HepG2 (cell line): ENCODE data around the gene DCAF15.

Source experiments
- CREM ChIP-seq, 2 experiments: sonication (generic) in 1 of 2; formaldehyde crosslinking in 1 of 2; IDR thresholded peaks; 2 replicates each; pipeline versions ENCODE4 v1.4.0 to v1.6.1; 2016 to 2020; ENCODE audit warnings: antibody characterized with exemption in 1 of 2, mild to moderate bottlenecking in 1 of 2, missing genetic modification reagents in 1 of 2
- HDAC6 ChIP-seq: fragments of 200-600 bp; sonication (generic); IDR thresholded peaks from 2 replicates; pipeline ENCODE4 v1.7.0; 2017; ENCODE audit warnings: mild to moderate bottlenecking, antibody characterized with exemption, low read length, low read depth
- KAT7 ChIP-seq: IDR thresholded peaks from 2 replicates; pipeline ENCODE4 v1.6.1; 2018; ENCODE audit warnings: borderline replicate concordance, missing compliant biosample characterization
- KLF6 ChIP-seq: IDR thresholded peaks from 2 replicates; pipeline ENCODE4 v1.8.0; 2016; ENCODE audit warnings: missing biosample characterization, missing genetic modification reagents
- MTF1 ChIP-seq: sonication (generic); formaldehyde crosslinking; IDR thresholded peaks from 2 replicates; pipeline ENCODE4 v1.5.0; 2020; ENCODE audit warnings: missing genetic modification reagents
- PITX1 ChIP-seq: sonication (generic); formaldehyde crosslinking; IDR thresholded peaks from 2 replicates; pipeline ENCODE4 v1.5.1; 2020; ENCODE audit warnings: mild to moderate bottlenecking, missing genetic modification reagents
- SRF ChIP-seq: IDR thresholded peaks from 2 replicates; pipeline ENCODE4 v1.6.1; 2011; ENCODE audit warnings: mild to moderate bottlenecking, low read depth, low read length, moderate library complexity
- U2AF1 ChIP-seq: fragments of 200-400 bp; formaldehyde crosslinking; optimal IDR thresholded peaks from 2 replicates; pipeline ENCODE3; 2017; ENCODE audit warnings: mild to moderate bottlenecking, low read depth, low read length
- ZBTB1 ChIP-seq: sonication (generic); formaldehyde crosslinking; IDR thresholded peaks from 2 replicates; pipeline ENCODE4 v1.4.0; 2020; ENCODE audit warnings: missing genetic modification reagents, borderline replicate concordance
- TF ChIP-seq, protein P1 (sequence below): sonication (generic); formaldehyde crosslinking; IDR thresholded peaks from 2 replicates; pipeline ENCODE4 v1.5.0; 2020; ENCODE audit warnings: mild to moderate bottlenecking, missing genetic modification reagents, moderate library complexity
- TF ChIP-seq, protein P2 (sequence below): sonication (generic); formaldehyde crosslinking; IDR thresholded peaks from 2 replicates; pipeline ENCODE4 v1.4.0; 2020; ENCODE audit warnings: missing genetic modification reagents, borderline replicate concordance

DNA sequence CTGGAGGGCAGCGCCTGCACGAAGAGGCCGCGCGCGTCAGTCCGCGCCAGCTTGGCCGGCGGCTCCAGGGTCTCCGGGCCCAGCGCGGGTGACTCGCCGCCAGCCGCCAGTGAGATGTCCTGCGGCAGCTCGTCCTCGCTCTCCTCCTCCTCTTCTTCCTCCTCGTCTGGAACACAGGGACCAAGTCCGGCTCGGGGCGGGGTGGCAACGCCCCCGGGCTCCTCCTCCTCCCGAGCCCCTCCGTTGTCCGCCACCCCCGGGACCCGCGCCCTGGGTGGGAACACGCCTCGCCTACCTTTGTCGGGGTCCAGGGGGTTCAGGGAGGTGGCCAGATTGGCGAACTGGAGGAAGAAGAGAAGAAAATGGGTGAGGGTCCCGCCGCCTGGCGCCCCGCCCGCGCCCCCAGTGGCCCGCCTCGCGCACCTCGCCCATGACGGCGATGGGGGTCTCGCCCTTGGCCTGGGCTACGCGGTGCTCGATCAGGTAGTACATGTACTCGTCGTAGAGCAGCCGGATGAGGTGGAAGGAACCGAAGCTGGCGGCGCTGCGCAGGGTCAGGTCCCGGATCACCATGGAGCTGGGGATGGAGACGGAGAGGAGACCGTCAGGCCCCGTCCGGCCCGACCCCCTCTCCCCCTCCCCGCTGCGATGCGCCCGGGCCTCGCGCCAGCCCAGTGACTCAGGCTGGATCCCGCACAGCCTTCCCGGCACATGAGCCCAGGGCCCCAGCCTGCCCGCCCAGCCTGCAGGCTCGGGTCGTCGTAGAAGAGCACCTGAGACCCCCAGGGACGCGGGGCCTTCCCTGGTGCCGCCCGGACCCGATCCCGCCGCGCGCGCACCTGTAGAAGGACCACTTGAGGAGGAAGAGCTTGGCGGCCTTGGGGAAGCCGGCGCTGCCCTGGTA is 10.6 kb downstream of the DCAF15 start:
- TF ChIP-seq KAT7 (no peak), PITX1 (CRISPR knock-in tag) (no peak), U2AF1 (no peak), MTF1 (no peak), CREM (IDR thresholded peaks at IDR 0.05) (no peak), CREM (CRISPR knock-in tag; IDR thresholded peaks at IDR 0.05) (no peak), KLF6 (no peak), HDAC6 (no peak), ZBTB1 (no peak), SRF (no peak)
- TF ChIP-seq, protein P1, sequence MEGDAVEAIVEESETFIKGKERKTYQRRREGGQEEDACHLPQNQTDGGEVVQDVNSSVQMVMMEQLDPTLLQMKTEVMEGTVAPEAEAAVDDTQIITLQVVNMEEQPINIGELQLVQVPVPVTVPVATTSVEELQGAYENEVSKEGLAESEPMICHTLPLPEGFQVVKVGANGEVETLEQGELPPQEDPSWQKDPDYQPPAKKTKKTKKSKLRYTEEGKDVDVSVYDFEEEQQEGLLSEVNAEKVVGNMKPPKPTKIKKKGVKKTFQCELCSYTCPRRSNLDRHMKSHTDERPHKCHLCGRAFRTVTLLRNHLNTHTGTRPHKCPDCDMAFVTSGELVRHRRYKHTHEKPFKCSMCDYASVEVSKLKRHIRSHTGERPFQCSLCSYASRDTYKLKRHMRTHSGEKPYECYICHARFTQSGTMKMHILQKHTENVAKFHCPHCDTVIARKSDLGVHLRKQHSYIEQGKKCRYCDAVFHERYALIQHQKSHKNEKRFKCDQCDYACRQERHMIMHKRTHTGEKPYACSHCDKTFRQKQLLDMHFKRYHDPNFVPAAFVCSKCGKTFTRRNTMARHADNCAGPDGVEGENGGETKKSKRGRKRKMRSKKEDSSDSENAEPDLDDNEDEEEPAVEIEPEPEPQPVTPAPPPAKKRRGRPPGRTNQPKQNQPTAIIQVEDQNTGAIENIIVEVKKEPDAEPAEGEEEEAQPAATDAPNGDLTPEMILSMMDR: no peak
- TF ChIP-seq, protein P2, sequence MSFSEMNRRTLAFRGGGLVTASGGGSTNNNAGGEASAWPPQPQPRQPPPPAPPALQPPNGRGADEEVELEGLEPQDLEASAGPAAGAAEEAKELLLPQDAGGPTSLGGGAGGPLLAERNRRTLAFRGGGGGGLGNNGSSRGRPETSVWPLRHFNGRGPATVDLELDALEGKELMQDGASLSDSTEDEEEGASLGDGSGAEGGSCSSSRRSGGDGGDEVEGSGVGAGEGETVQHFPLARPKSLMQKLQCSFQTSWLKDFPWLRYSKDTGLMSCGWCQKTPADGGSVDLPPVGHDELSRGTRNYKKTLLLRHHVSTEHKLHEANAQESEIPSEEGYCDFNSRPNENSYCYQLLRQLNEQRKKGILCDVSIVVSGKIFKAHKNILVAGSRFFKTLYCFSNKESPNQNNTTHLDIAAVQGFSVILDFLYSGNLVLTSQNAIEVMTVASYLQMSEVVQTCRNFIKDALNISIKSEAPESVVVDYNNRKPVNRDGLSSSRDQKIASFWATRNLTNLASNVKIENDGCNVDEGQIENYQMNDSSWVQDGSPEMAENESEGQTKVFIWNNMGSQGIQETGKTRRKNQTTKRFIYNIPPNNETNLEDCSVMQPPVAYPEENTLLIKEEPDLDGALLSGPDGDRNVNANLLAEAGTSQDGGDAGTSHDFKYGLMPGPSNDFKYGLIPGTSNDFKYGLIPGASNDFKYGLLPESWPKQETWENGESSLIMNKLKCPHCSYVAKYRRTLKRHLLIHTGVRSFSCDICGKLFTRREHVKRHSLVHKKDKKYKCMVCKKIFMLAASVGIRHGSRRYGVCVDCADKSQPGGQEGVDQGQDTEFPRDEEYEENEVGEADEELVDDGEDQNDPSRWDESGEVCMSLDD: no peak
